Pancreas (tissue), 10 donors: ENCODE data around the gene SEC22A. TPM values are rescaled to one million over a fixed set of nuclear protein-coding genes. Genes with fewer than 3 reads are reported as not detected.

Experiments
- ATAC-seq, 4 donors: fragments of 200-7000 bp; cut with Tn5 transposase; one replicate each; pipeline versions ENCODE4 v1.8.0 to v1.9.1; 2020; ENCODE audit warnings: mild to moderate bottlenecking in 4 of 4, moderate library complexity in 4 of 4
- DNase-seq, 6 donors: peaks; one replicate each; pipeline ENCODE4 v3.0.0-alpha.2; 2020
- FAIRE-seq: peaks from 2 replicates; lab custom pipeline; 2012; peaks lifted over from hg19 to GRCh38; lab: Jason Lieb, UNC
- H3K27ac ChIP-seq, 4 donors: fragments of 200-600 bp; sonication (generic); 1 replicate in 3 of 4; 2 replicates in 1 of 4; pipeline versions ENCODE4 v1.5.0 to v1.8.0; 2020
- H3K27me3 ChIP-seq, 4 donors: fragments of 200-600 bp; one replicate each; pipeline ENCODE4 v1.8.0; 2021
- H3K36me3 ChIP-seq, 3 donors: fragments of 200-600 bp; sonication (generic) in 1 of 3; one replicate each; pipeline versions ENCODE4 v1.5.0 to v1.8.0; 2020 to 2021
- H3K4me1 ChIP-seq, 3 donors: fragments of 200-600 bp; one replicate each; pipeline ENCODE4 v1.8.0; 2021
- H3K4me3 ChIP-seq, 4 donors: fragments of 200-600 bp; sonication (generic) in 2 of 4; one replicate each; pipeline versions ENCODE4 v1.5.0 to v1.8.0; 2020 to 2021
- H3K9me3 ChIP-seq, 4 donors: fragments of 200-600 bp; one replicate each; pipeline ENCODE4 v1.8.0; 2021
- CTCF ChIP-seq, 4 donors: fragments of 200-600 bp; sonication (generic) in 3 of 4; IDR thresholded peaks; one replicate each; pipeline versions ENCODE4 v1.5.0 to v1.8.0; 2021; ENCODE audit warnings: antibody characterized with exemption in 4 of 4
- WGBS, 2 donors: extraction: QIAGEN DNeasy Blood & Tissue Kit; methylation state at CpG; one replicate each; pipeline ENCODE4 v1.1.7; 2013; 5-methylcytosine and 5-hydroxymethylcytosine counted together
- intact Hi-C, 3 donors: fragments of 100-400 bp; cut with DNase I; formaldehyde crosslinking; loops; one replicate each; pipeline versions ENCODE4 v1.11.1 to v1.14.2; 2022
- polyA plus RNA-seq, 2 donors: library from polyadenylated mRNA; stranded (reverse); fragments of 200-250 nt; gene quantifications; one replicate each; pipeline ENCODE4 v1.2.3, GENCODE V29; 2013
- total RNA-seq, 6 donors: library from RNA; stranded (reverse); fragmentation: NEBNext Ultra II Directional in 4 of 6; extraction: Animal tissue kit (Norgen Biotek cat#: 25700) in 4 of 6; gene quantifications; one replicate each; pipeline versions ENCODE4 v1.2.1 to v1.2.4, GENCODE V29; 2021 to 2023
- donor health status: healthy with polysubstance abuse.
- donor health status: DM: no; HTN: no; CAD: no; lungs with moderate emphysema.
- donor health status: DM: no; HTN: no; CAD: no.
- donor health status: control.
- donor health status: control.
- donor health status: Bipolar disorder and iron deficiency.
- donor health status: DM: yes; HTN: yes; CAD: no.
- donor health status: DM: no; HTN: no; CAD: no.
- donor health status: DM: no; HTN: no; CAD: no.
- donor health status: DM: yes; HTN: yes; CAD: no.

Gene SEC22A
- total and polyA plus RNA-seq, 8 donors: 3.3 to 12.5 (median 7.2) TPM

DNA sequence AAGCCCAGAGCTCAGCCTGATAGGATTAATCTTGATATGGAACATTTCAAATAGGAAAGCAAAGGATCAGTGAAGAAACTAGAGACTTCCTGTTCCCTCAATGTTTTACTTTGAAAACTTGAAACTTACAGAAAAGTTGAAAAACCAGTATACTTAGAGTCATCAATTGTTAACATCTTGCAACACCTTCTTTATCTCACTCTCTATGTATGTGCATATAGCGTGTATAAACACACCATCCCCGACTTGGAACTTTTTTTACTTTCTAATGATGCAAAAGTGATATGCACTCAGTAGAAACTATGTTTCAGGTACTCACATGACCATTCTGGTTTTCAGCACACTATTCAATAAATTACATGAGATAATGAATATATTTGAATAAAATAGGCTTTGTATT lies 60.5 kb downstream of the SEC22A start:
- no peak for DNase-seq
- Histone ChIP-seq H3K4me3 (no peak overlapping the region), H3K27me3 (no peaks in the 10 kb centered on the region), H3K9me3 (no peaks in the 10 kb centered on the region), H3K27ac (no peak overlapping the region), H3K4me1 (no peaks in the 10 kb centered on the region), H3K36me3 (no peaks in the 10 kb centered on the region)
- TF ChIP-seq CTCF (IDR thresholded peaks at IDR 0.05): no peak
- intact Hi-C loops: no loop called here
- WGBS, 2 donors: 80% methylated on average over 2 of the region's 2 CpGs
- FAIRE-seq: no peak
- no peak for ATAC-seq

- DNase-seq (no peak), FAIRE-seq (no peak), ATAC-seq (no peak)
- WGBS, 2 donors: 83 to 94% methylated on average over 5 of the region's 5 CpGs
- Histone ChIP-seq H3K4me1 (no peaks in the 10 kb centered on the region), H3K9me3 (no peaks in the 10 kb centered on the region), H3K4me3 (no peak overlapping the region), H3K36me3 (no peaks in the 10 kb centered on the region), H3K27me3 (no peaks in the 10 kb centered on the region), H3K27ac (no peak overlapping the region)
- no peak for TF ChIP-seq CTCF (IDR thresholded peaks at IDR 0.05)
- intact Hi-C loops: no loop called here
These were observed 61.1 kb downstream of the SEC22A start for GRCh38 chr3:123262868-123263267.

- no peak for TF ChIP-seq CTCF (IDR thresholded peaks at IDR 0.05)
- Histone ChIP-seq H3K27ac (no peak overlapping the region), H3K27me3 (no peaks in the 10 kb centered on the region), H3K4me3 (no peak overlapping the region), H3K36me3 (no peaks in the 10 kb centered on the region), H3K4me1 (no peaks in the 10 kb centered on the region), H3K9me3 (no peaks in the 10 kb centered on the region)
- WGBS, 2 donors: 95 to 98% methylated on average over 2 of the region's 2 CpGs
- FAIRE-seq: no peak
- DNase-seq: no peak
- intact Hi-C loops: no loop called here
- ATAC-seq: no peak
These were observed 62.2 kb downstream of the SEC22A start for GRCh38 chr3:123263941-123264340.

DNA sequence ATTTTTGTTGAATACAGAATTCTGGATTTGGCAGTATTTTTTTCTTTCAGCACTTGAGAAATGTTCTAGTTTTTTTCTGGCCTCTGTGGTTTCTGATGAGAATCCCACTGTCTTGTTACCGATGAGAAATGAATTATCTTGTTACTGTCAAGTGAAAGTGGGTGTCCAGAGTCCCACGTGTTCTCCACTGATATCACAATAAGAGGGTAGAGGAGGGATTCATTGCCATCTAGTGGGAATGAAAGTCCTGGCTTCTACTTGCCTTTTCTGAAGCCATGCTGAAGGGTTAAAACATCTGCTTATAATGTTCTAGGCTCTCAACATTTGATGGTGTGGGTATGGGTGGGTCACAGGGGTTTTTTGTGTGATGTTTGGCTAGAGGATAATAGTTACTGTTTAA lies 66.1 kb downstream of the SEC22A start:
- Histone ChIP-seq H3K27ac (no peak overlapping the region), H3K4me1 (peaks cover 0 to 7% (median 6%) of the 10 kb centered on the region in 3 donors), H3K27me3 (no peaks in the 10 kb centered on the region), H3K4me3 (no peak overlapping the region), H3K9me3 (no peaks in the 10 kb centered on the region), H3K36me3 (no peaks in the 10 kb centered on the region)
- TF ChIP-seq CTCF (IDR thresholded peaks at IDR 0.05): no peak
- intact Hi-C loops: no loop called here
- 85 to 88% methylated on average over 2 of the region's 2 CpGs for WGBS, 2 donors
- DNase-seq (no peak), FAIRE-seq (no peak), ATAC-seq (no peak)

- intact Hi-C loops: no loop called here
- TF ChIP-seq CTCF (IDR thresholded peaks at IDR 0.05): no peak
- Histone ChIP-seq H3K4me1 (peaks cover 0 to 7% (median 6%) of the 10 kb centered on the region in 3 donors), H3K9me3 (no peaks in the 10 kb centered on the region), H3K27me3 (no peaks in the 10 kb centered on the region), H3K36me3 (no peaks in the 10 kb centered on the region), H3K4me3 (no peak overlapping the region), H3K27ac (peak overlapping the region in 2 of 4 donors; percentile 0 to 32)
- FAIRE-seq (no peak), ATAC-seq (peak; percentile 52 to 77 (median 70)), DNase-seq (no peak)
- 63 to 76% methylated on average over 2 of the region's 2 CpGs for WGBS, 2 donors
These were observed 69.1 kb downstream of the SEC22A start for GRCh38 chr3:123270818-123271217.
